ENCODE measurements around the gene ANAPC5. TPM values are rescaled to one million over a fixed set of nuclear protein-coding genes. Genes with fewer than 3 reads are reported as not detected.

Gene ANAPC5
- total RNA-seq, 4 donors from 2014 or later: 79.7 to 243 (median 107) TPM

- H3K27me3 ChIP-seq: no peaks in the 10 kb centered on the region
- TF ChIP-seq POLR2A (IDR thresholded peaks at IDR 0.05): no peak
- TF ChIP-seq CTCF (IDR thresholded peaks at IDR 0.05): no peak
- H3K27ac ChIP-seq: peak overlapping the region; percentile 40 to 65
- intact Hi-C loops (cut with DNase I; ENCODE audit: low total_unique reads): no loop called here
- no peaks in the 10 kb centered on the region for H3K9me3 ChIP-seq
- no peaks in the 10 kb centered on the region for H3K36me3 ChIP-seq
- no peak for DNase-seq
- no peak overlapping the region for H3K4me3 ChIP-seq
- peaks cover 0 to 8% of the 10 kb centered on the region in 2 donors for H3K4me1 ChIP-seq
Measured at GRCh38 chr12:121288158-121288845, 63.9 kb downstream of the ANAPC5 start.

DNA sequence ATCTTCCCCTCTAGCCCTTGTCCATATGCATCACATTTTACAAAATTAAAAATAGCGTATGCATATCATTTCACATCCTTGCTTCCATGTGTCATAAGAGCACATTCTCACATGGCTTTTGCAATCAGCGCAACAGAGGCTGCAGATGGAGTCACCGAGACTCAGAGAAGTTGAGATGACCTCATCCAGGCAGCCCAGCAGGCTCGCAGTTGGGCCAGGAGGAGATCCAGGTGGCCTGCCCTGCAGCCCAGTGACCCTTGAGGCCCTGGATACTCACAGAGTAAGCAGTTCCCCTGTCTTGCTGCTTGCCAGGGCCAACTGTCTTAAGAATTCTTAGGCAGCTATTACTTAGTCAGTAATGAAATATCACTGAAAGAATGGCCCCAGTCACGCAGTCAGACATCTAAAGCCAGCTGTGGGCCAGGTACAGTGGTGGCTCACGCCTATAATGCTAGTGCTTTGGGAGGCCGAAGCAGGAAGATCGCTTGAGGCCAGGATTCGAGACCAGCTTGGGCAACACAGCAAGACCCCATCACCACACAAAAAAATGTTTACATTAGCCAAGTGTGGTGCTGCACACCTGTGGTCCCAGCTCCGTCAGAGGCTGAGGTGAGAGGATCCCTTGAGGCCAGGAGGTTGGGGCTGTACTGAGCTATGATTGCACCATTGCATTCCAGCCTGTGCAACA is 64.8 kb downstream of the ANAPC5 start:
- Histone ChIP-seq H3K27me3 (no peaks in the 10 kb centered on the region), H3K4me3 (no peak overlapping the region), H3K9me3 (no peaks in the 10 kb centered on the region), H3K27ac (no peak overlapping the region), H3K4me1 (peaks cover 0 to 8% of the 10 kb centered on the region in 2 donors), H3K36me3 (no peaks in the 10 kb centered on the region)
- intact Hi-C loops (cut with DNase I; ENCODE audit: low total_unique reads): no loop called here
- no peak for TF ChIP-seq CTCF (IDR thresholded peaks at IDR 0.05)
- no peak for TF ChIP-seq POLR2A (IDR thresholded peaks at IDR 0.05)
- no peak for DNase-seq

- no peaks in the 10 kb centered on the region for H3K9me3 ChIP-seq
- peaks cover 0 to 8% of the 10 kb centered on the region in 2 donors for H3K4me1 ChIP-seq
- no peak for TF ChIP-seq POLR2A (IDR thresholded peaks at IDR 0.05)
- TF ChIP-seq CTCF (IDR thresholded peaks at IDR 0.05): no peak
- no peak overlapping the region for H3K27ac ChIP-seq
- DNase-seq: no peak
- no peaks in the 10 kb centered on the region for H3K27me3 ChIP-seq
- no peaks in the 10 kb centered on the region for H3K36me3 ChIP-seq
- intact Hi-C loops (cut with DNase I; ENCODE audit: low total_unique reads): no loop called here
- no peak overlapping the region for H3K4me3 ChIP-seq
Measured at GRCh38 chr12:121285856-121286255, 66.4 kb downstream of the ANAPC5 start.

DNA sequence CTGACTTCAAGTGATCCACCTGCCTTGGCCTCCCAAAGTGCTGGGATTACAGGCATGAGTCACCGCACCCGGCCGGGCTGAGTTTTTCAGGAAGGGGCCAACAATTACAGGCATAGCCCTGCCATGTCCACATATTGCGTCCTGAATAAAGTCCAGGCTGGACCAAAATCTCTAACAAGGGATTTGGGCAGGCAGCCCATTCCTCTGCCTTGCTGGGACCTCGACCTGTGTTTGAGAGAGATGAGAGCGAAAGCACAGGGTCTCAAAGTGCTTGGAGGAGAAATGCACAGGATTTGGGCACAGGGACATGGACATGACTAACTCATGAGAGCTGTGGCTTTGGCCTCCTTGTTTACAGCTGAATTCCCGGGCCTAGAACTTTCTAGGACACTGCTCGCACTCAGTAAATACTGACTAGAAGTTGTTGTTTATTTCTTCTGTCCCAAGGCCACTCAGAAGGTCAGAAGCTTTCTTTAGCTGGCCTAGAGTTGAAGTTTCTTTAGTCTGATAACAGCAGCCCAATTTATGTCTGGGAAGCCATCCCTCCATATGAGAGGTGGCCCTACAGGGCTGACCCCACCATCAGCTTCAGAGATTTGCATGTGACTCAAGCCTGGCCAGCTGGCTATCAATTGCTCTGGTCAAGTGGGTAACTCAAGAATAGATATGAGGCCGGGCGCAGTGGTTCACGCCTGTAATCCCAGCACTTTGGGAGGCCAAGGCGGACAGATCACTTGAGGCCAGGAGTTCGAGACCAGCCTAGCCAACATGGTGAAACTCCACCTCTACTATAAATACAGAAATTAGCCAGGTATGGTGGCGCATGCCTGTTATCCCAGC is 67.4 kb downstream of the ANAPC5 start:
- Histone ChIP-seq H3K4me3 (no peak overlapping the region), H3K27me3 (no peaks in the 10 kb centered on the region), H3K9me3 (no peaks in the 10 kb centered on the region), H3K36me3 (no peaks in the 10 kb centered on the region), H3K27ac (peak overlapping the region in 1 of 2 donors; percentile 58), H3K4me1 (peaks cover 0 to 8% of the 10 kb centered on the region in 2 donors)
- intact Hi-C loops (cut with DNase I; ENCODE audit: low total_unique reads): no loop called here
- DNase-seq: no peak
- TF ChIP-seq POLR2A (IDR thresholded peaks at IDR 0.05): no peak
- no peak for TF ChIP-seq CTCF (IDR thresholded peaks at IDR 0.05)

Measured in uterus (tissue), 4 donors.